Duodenal mucosa (tissue), 2 donors: Measurements from ENCODE around the gene FAM181A.

Experiments
- H3K27ac ChIP-seq: one replicate; pipeline ENCODE4 v1.7.0; 2013; ENCODE audit warnings: low read depth, low read length
- H3K27me3 ChIP-seq, 2 donors: one replicate each; pipeline ENCODE4 v1.7.0; 2013; ENCODE audit warnings: low read length in 2 of 2, control low read depth in 1 of 2; ENCODE audit not compliant: insufficient read depth in 2 of 2, control insufficient read depth in 1 of 2
- H3K36me3 ChIP-seq, 2 donors: one replicate each; pipeline ENCODE4 v1.7.0; 2013; ENCODE audit warnings: low read length in 2 of 2, control low read depth in 1 of 2; ENCODE audit not compliant: insufficient read depth in 2 of 2, control insufficient read depth in 1 of 2
- H3K4me1 ChIP-seq, 2 donors: one replicate each; pipeline ENCODE4 v1.7.0; 2013; ENCODE audit warnings: low read length in 2 of 2, control low read depth in 1 of 2; ENCODE audit not compliant: insufficient read depth in 2 of 2, control insufficient read depth in 1 of 2
- H3K4me3 ChIP-seq, 2 donors: one replicate each; pipeline ENCODE4 v1.7.0; 2013; ENCODE audit warnings: low read length in 2 of 2, low read depth in 1 of 2
- H3K9ac ChIP-seq, 2 donors: one replicate each; pipeline ENCODE4 v1.7.0; 2013; ENCODE audit warnings: low read length in 2 of 2, low read depth in 1 of 2
- H3K9me3 ChIP-seq, 2 donors: one replicate each; pipeline ENCODE4 v1.7.0; 2013; ENCODE audit warnings: low read length in 2 of 2, control low read depth in 1 of 2; ENCODE audit not compliant: control insufficient read depth in 1 of 2

FAM181A gene

GRCh38 chr14:93955850-93956481 is 28.8 kb downstream of the FAM181A start:
- peak overlapping the region; percentile 41 to 58 for H3K9ac ChIP-seq
- no peaks in the 10 kb centered on the region for H3K27me3 ChIP-seq
- H3K9me3 ChIP-seq = no peaks in the 10 kb centered on the region
- peak overlapping the region; percentile 33 to 44 for H3K4me3 ChIP-seq
- H3K4me1 ChIP-seq = peaks cover 47 to 61% of the 10 kb centered on the region in 2 donors
- H3K27ac ChIP-seq = peak overlapping the region; percentile 13
- H3K36me3 ChIP-seq = no peaks in the 10 kb centered on the region

- peak overlapping the region; percentile 13 for H3K27ac ChIP-seq
- H3K27me3 ChIP-seq = no peaks in the 10 kb centered on the region
- peak overlapping the region; percentile 33 to 44 for H3K4me3 ChIP-seq
- H3K9me3 ChIP-seq = no peaks in the 10 kb centered on the region
- peaks cover 51 to 66% of the 10 kb centered on the region in 2 donors for H3K4me1 ChIP-seq
- H3K9ac ChIP-seq = peak overlapping the region; percentile 20 to 41
- H3K36me3 ChIP-seq = no peaks in the 10 kb centered on the region
Observed at GRCh38 chr14:93956514-93957332, 29.6 kb downstream of the FAM181A start.

GRCh38 chr14:93957333-93957710 is 30.2 kb downstream of the FAM181A start:
- no peaks in the 10 kb centered on the region for H3K36me3 ChIP-seq
- H3K4me3 ChIP-seq = no peak overlapping the region
- H3K4me1 ChIP-seq = peaks cover 46 to 69% of the 10 kb centered on the region in 2 donors
- no peaks in the 10 kb centered on the region for H3K27me3 ChIP-seq
- H3K9ac ChIP-seq = peak overlapping the region in 1 of 2 donors; percentile 41
- no peaks in the 10 kb centered on the region for H3K9me3 ChIP-seq
- no peak overlapping the region for H3K27ac ChIP-seq

GRCh38 chr14:93957751-93958566 is 30.8 kb downstream of the FAM181A start:
- Histone ChIP-seq H3K27me3 (no peaks in the 10 kb centered on the region), H3K9me3 (no peaks in the 10 kb centered on the region), H3K27ac (no peak overlapping the region), H3K9ac (peak overlapping the region in 1 of 2 donors; percentile 7), H3K4me1 (peaks cover 46 to 76% of the 10 kb centered on the region in 2 donors), H3K36me3 (no peaks in the 10 kb centered on the region), H3K4me3 (no peak overlapping the region)

GRCh38 chr14:93958567-93959238 is 31.6 kb downstream of the FAM181A start:
- H3K9ac ChIP-seq = peak overlapping the region in 1 of 2 donors; percentile 7
- no peaks in the 10 kb centered on the region for H3K27me3 ChIP-seq
- peak overlapping the region; percentile 26 for H3K27ac ChIP-seq
- H3K4me3 ChIP-seq = peak overlapping the region in 1 of 2 donors; percentile 19
- peaks cover 46 to 76% of the 10 kb centered on the region in 2 donors for H3K4me1 ChIP-seq
- H3K36me3 ChIP-seq = no peaks in the 10 kb centered on the region
- no peaks in the 10 kb centered on the region for H3K9me3 ChIP-seq

- Histone ChIP-seq H3K4me3 (peak overlapping the region in 1 of 2 donors; percentile 19), H3K36me3 (no peaks in the 10 kb centered on the region), H3K27ac (peak overlapping the region; percentile 26)
Observed at GRCh38 chr14:93959239-93960107, 32.3 kb downstream of the FAM181A start.

GRCh38 chr14:93960108-93960475 is 32.9 kb downstream of the FAM181A start:
- H3K36me3 ChIP-seq = no peaks in the 10 kb centered on the region
- H3K9me3 ChIP-seq = no peaks in the 10 kb centered on the region
- peaks cover 51 to 75% of the 10 kb centered on the region in 2 donors for H3K4me1 ChIP-seq
- H3K9ac ChIP-seq = no peak overlapping the region
- no peak overlapping the region for H3K4me3 ChIP-seq
- H3K27me3 ChIP-seq = no peaks in the 10 kb centered on the region
- H3K27ac ChIP-seq = no peak overlapping the region

More at GRCh38 chr14:93959239-93960107, 32.3 kb downstream of the FAM181A start:
- Histone ChIP-seq H3K9ac (peak overlapping the region in 1 of 2 donors; percentile 7), H3K4me1 (peaks cover 45 to 76% of the 10 kb centered on the region in 2 donors), H3K9me3 (no peaks in the 10 kb centered on the region), H3K27me3 (no peaks in the 10 kb centered on the region)

GRCh38 chr14:93960774-93961438 is 33.8 kb downstream of the FAM181A start:
- Histone ChIP-seq H3K9me3 (no peaks in the 10 kb centered on the region), H3K27ac (no peak overlapping the region), H3K9ac (no peak overlapping the region), H3K4me1 (peaks cover 55 to 75% of the 10 kb centered on the region in 2 donors), H3K4me3 (no peak overlapping the region), H3K27me3 (no peaks in the 10 kb centered on the region), H3K36me3 (no peaks in the 10 kb centered on the region)
